ENCODE results near the gene SNX25. TPM values are rescaled to one million over a fixed set of nuclear protein-coding genes. Genes with fewer than 3 reads are reported as not detected.
"Not testable (repeated sequence)": the region's sequence is repeated elsewhere in the genome, so short reads cannot be mapped to it uniquely, and the experiment has no call there.

Gene SNX25
- total and polyA plus RNA-seq, 2 donors: 9.9 to 32.7 TPM

GRCh38 chr4:185298728-185299430 is 89.5 kb downstream of the SNX25 start:
- DNase-seq (ENCODE audit: extremely low spot score): no peak
- H3K4me1 ChIP-seq (ENCODE audit: insufficient read depth): no peaks in the 10 kb centered on the region
- no peaks in the 10 kb centered on the region for H3K36me3 ChIP-seq (ENCODE audit: insufficient read depth)
- H3K4me3 ChIP-seq (ENCODE audit: low read depth, low read length): no peak overlapping the region
- H3K27ac ChIP-seq (ENCODE audit: low read depth): no peak overlapping the region
- WGBS: 82% methylated on average over 12 of the region's 12 CpGs

DNA sequence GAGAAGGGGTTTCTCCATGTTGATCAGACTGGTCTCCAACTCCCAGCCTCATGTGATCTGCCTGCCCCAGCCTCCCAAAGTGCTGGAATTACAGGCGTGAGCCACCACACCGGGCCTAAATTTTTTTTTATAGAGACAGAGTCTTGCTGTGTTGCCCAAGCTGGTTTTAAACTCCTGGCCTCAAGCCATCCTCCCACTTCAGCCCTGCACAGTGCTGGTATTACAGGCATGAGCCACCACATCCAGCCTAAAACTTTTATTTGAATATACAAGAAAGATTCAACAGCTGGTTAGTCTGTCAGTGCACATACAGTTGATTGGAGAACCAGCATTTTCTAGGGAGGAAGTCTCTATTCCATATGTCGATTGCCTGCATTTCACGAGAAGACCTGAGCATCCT is 95.1 kb downstream of the SNX25 start:
- no peak overlapping the region for H3K27ac ChIP-seq (ENCODE audit: low read depth)
- H3K4me3 ChIP-seq (ENCODE audit: low read depth, low read length): no peak overlapping the region
- no peak for DNase-seq (ENCODE audit: extremely low spot score)
- no peaks in the 10 kb centered on the region for H3K4me1 ChIP-seq (ENCODE audit: insufficient read depth)
- no peaks in the 10 kb centered on the region for H3K36me3 ChIP-seq (ENCODE audit: insufficient read depth)
- 86% methylated on average over 4 of the region's 4 CpGs for WGBS

GRCh38 chr4:185304944-185305690 is 95.7 kb downstream of the SNX25 start:
- Histone ChIP-seq H3K4me1 (ENCODE audit: insufficient read depth) (no peaks in the 10 kb centered on the region), H3K27ac (ENCODE audit: low read depth) (no peak overlapping the region), H3K4me3 (ENCODE audit: low read depth, low read length) (no peak overlapping the region), H3K36me3 (ENCODE audit: insufficient read depth) (no peaks in the 10 kb centered on the region)
- DNase-seq (ENCODE audit: extremely low spot score): no peak
- WGBS: 84% methylated on average over 5 of the region's 5 CpGs

DNA sequence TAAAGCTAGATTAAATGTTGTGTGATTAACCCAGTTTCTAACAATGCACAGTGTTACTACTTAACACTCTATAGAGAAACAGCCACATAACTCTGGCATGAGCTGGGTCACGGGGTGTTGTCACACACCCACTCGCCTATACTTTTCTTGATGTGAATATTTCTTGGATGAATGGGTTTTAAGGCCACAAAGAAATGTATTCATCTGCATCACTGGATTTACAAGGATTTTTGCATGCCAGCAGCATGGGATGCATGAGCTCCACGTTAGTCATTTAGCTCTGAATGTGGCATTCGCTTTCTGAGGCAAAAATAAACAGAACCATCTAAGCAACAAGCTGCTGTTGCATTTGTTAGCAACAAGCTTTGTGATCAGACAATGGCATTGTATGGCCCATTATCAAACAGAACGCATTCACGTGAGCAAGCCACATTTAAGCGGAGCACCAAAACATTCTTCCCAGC is 96.6 kb downstream of the SNX25 start:
- no peaks in the 10 kb centered on the region for H3K4me1 ChIP-seq (ENCODE audit: insufficient read depth)
- no peak overlapping the region for H3K4me3 ChIP-seq (ENCODE audit: low read depth, low read length)
- peaks cover 2% of the 10 kb centered on the region for H3K36me3 ChIP-seq (ENCODE audit: insufficient read depth)
- no peak for DNase-seq (ENCODE audit: extremely low spot score)
- 84% methylated on average over 7 of the region's 7 CpGs for WGBS
- no peak overlapping the region for H3K27ac ChIP-seq (ENCODE audit: low read depth)

DNA sequence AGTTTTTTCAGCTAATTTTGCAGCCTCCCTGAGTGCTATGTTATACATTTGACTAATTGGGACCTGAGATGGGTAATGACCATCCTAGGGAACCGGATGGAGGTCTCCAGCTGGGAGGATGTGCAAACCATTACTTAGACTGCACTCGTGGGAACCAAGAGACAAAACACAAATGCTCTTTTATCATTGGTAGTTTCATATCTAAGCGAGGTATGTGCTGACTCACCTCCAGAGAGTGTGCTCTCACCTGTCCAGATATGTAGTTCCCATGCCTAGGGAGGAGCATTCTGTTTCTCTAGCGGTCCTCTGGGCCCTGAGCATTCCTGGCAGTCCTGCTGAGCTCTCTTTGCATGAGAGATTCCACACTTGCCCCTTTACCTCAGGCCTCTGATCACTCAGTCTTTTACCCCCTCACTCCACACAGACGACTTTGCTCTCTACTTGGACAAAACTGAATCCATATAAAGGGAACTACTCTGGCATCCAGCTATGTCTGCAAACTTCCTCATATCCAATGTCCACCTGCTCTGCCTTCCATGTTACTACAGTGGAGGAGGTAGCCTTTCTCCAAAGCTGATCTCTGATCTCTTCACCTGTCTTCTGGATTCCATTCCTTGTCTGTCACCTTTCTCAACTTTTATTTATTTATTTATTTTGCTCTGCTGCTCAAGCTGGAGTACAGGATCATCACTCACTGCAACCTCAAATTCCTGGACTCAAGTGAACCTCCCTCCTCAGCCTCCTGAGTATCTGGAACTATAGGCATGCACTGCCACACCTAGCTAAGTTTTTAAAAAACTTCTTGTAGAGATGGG is 97.9 kb downstream of the SNX25 start:
- DNase-seq (ENCODE audit: extremely low spot score): no peak
- Histone ChIP-seq H3K36me3 (ENCODE audit: insufficient read depth) (peaks cover 2% of the 10 kb centered on the region), H3K27ac (ENCODE audit: low read depth) (no peak overlapping the region), H3K4me3 (ENCODE audit: low read depth, low read length) (no peak overlapping the region), H3K4me1 (ENCODE audit: insufficient read depth) (no peaks in the 10 kb centered on the region)
- WGBS: 80% methylated on average over 5 of the region's 5 CpGs

DNA sequence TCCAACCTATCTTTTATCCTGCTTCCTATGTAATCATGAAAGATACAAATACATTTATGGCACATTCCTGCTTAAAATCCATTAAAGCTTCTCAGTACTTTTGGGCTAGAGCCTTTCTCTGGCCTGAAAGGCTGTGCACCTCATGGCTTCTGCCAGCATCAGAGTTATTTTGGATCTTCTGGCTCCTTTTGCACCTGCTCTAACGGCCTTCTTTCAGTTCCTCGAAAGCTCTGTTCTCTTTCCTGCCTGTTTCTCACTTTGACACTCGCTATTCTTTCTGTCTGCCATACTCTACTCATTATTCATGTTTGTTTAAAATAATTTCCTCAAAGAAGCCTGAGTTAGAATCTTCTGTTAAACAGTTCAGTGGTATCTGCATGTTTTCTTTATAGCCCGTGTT is 100.4 kb downstream of the SNX25 start:
- H3K36me3 ChIP-seq (ENCODE audit: insufficient read depth): peaks cover 2% of the 10 kb centered on the region
- WGBS: 88% methylated on average over 4 of the region's 4 CpGs
- no peak for DNase-seq (ENCODE audit: extremely low spot score)
- H3K4me3 ChIP-seq (ENCODE audit: low read depth, low read length): no peak overlapping the region
- no peak overlapping the region for H3K27ac ChIP-seq (ENCODE audit: low read depth)
- no peaks in the 10 kb centered on the region for H3K4me1 ChIP-seq (ENCODE audit: insufficient read depth)

GRCh38 chr4:185311113-185311888 is 101.9 kb downstream of the SNX25 start:
- 93% methylated on average over 5 of the region's 5 CpGs for WGBS
- H3K4me1 ChIP-seq (ENCODE audit: insufficient read depth): no peaks in the 10 kb centered on the region

GRCh38 chr4:185312699-185313098 is 103.3 kb downstream of the SNX25 start:
- peaks cover 2% of the 10 kb centered on the region for H3K36me3 ChIP-seq (ENCODE audit: insufficient read depth)
- H3K4me3 ChIP-seq (ENCODE audit: low read depth, low read length): no peak overlapping the region
- WGBS: 95% methylated on average over 5 of the region's 5 CpGs

More at GRCh38 chr4:185311113-185311888, 101.9 kb downstream of the SNX25 start:
- H3K4me3 ChIP-seq (ENCODE audit: low read depth, low read length): no peak overlapping the region
- DNase-seq (ENCODE audit: extremely low spot score): no peak
- H3K27ac ChIP-seq (ENCODE audit: low read depth): no peak overlapping the region
- peaks cover 2% of the 10 kb centered on the region for H3K36me3 ChIP-seq (ENCODE audit: insufficient read depth)

DNA sequence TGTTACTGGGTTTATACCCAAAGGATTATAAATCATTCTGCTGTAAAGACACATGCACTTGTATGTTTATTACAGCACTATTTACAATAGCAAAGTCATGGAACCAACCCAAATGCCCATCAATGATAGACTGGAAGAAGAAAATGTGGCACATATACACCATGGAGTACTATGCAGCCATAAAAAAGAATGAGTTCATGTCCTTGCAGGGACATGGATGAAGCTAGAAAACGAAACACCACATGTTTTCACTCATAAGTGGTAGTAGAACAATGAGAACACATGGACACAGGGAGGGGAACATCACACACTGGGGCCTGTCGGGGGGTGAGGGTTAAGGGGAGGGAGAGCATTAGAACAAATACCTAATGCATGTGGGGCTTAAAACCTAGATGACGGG is 108.1 kb downstream of the SNX25 start:
- not testable (repeated sequence) for H3K4me1 ChIP-seq (ENCODE audit: insufficient read depth); H3K4me3 ChIP-seq (ENCODE audit: low read depth, low read length); H3K36me3 ChIP-seq (ENCODE audit: insufficient read depth); DNase-seq (ENCODE audit: extremely low spot score); H3K27ac ChIP-seq (ENCODE audit: low read depth)
- 81% methylated on average over 3 of the region's 3 CpGs for WGBS

More at GRCh38 chr4:185312699-185313098, 103.3 kb downstream of the SNX25 start:
- DNase-seq (ENCODE audit: extremely low spot score): no peak
- no peaks in the 10 kb centered on the region for H3K4me1 ChIP-seq (ENCODE audit: insufficient read depth)
- H3K27ac ChIP-seq (ENCODE audit: low read depth): no peak overlapping the region

GRCh38 chr4:185317880-185318279 is 108.5 kb downstream of the SNX25 start:
- no peak overlapping the region for H3K27ac ChIP-seq (ENCODE audit: low read depth)
- no peaks in the 10 kb centered on the region for H3K36me3 ChIP-seq (ENCODE audit: insufficient read depth)
- no peak for DNase-seq (ENCODE audit: extremely low spot score)
- no peaks in the 10 kb centered on the region for H3K4me1 ChIP-seq (ENCODE audit: insufficient read depth)
- H3K4me3 ChIP-seq (ENCODE audit: low read depth, low read length): no peak overlapping the region
- 81% methylated on average over 1 of the region's 1 CpG for WGBS

DNA sequence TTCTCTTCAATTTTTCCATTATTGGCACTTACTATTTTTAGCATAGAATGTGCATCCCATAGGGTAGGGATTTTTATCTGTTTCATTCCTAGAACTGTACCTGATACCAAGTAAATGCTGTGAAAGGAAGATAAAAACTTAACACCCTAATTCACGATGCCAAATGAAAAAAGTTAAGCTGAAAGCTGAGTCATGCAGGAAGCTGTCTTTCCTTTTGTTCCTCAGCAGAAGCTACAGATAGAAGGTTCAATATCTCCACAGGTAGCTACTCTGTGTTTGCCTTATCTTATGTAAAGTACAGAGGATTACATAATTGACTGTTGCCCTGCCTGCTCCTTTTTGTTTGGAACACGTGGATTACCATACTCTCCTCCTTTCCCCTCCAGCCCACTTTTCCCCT is 109.3 kb downstream of the SNX25 start:
- Histone ChIP-seq H3K27ac (ENCODE audit: low read depth) (no peak overlapping the region), H3K4me1 (ENCODE audit: insufficient read depth) (no peaks in the 10 kb centered on the region), H3K4me3 (ENCODE audit: low read depth, low read length) (no peak overlapping the region), H3K36me3 (ENCODE audit: insufficient read depth) (no peaks in the 10 kb centered on the region)
- no peak for DNase-seq (ENCODE audit: extremely low spot score)
- 46% methylated on average over 2 of the region's 2 CpGs for WGBS

- no peaks in the 10 kb centered on the region for H3K36me3 ChIP-seq (ENCODE audit: insufficient read depth)
- H3K27ac ChIP-seq (ENCODE audit: low read depth): no peak overlapping the region
- DNase-seq (ENCODE audit: extremely low spot score): no peak
- H3K4me1 ChIP-seq (ENCODE audit: insufficient read depth): no peaks in the 10 kb centered on the region
- 86% methylated on average over 2 of the region's 2 CpGs for WGBS
- H3K4me3 ChIP-seq (ENCODE audit: low read depth, low read length): no peak overlapping the region
Observed at GRCh38 chr4:185322803-185323202, 113.4 kb downstream of the SNX25 start.

- no peaks in the 10 kb centered on the region for H3K36me3 ChIP-seq (ENCODE audit: insufficient read depth)
- WGBS: 97% methylated on average over 1 of the region's 1 CpG
- no peak overlapping the region for H3K4me3 ChIP-seq (ENCODE audit: low read depth, low read length)
- no peaks in the 10 kb centered on the region for H3K4me1 ChIP-seq (ENCODE audit: insufficient read depth)
- DNase-seq (ENCODE audit: extremely low spot score): no peak
- no peak overlapping the region for H3K27ac ChIP-seq (ENCODE audit: low read depth)
Observed at GRCh38 chr4:185323606-185324005, 114.2 kb downstream of the SNX25 start.
